KMS-11 (cell line): ENCODE results near the gene AKNAD1.

Source experiments
- H2AFZ ChIP-seq: fragments of 200-600 bp; sonication (generic); 2 replicates; pipeline ENCODE4 v1.6.1; 2016; ENCODE audit warnings: antibody characterized with exemption, mixed run types, low read depth
- H3K27ac ChIP-seq: fragments of 200-600 bp; sonication (generic); 2 replicates; pipeline ENCODE4 v1.6.1; 2016; ENCODE audit warnings: mild to moderate bottlenecking, mixed run types
- H3K27me3 ChIP-seq: fragments of 200-600 bp; sonication (generic); 2 replicates; pipeline ENCODE4 v1.6.1; 2017; ENCODE audit warnings: mild to moderate bottlenecking, low read depth, mixed run types, moderate library complexity; ENCODE audit not compliant: insufficient read depth
- H3K36me3 ChIP-seq: fragments of 200-600 bp; sonication (generic); 2 replicates; pipeline ENCODE4 v1.6.1; 2017; ENCODE audit warnings: mild to moderate bottlenecking, mixed run types; ENCODE audit not compliant: insufficient read depth
- H3K4me1 ChIP-seq: fragments of 200-600 bp; sonication (generic); 2 replicates; pipeline ENCODE4 v1.6.1; 2016; ENCODE audit warnings: mild to moderate bottlenecking, low read depth, mixed run types; ENCODE audit not compliant: poor library complexity, severe bottlenecking
- H3K4me2 ChIP-seq: fragments of 200-600 bp; sonication (generic); 2 replicates; pipeline ENCODE4 v1.7.0; 2016; ENCODE audit warnings: mild to moderate bottlenecking, mixed run types
- H3K4me3 ChIP-seq: fragments of 200-600 bp; sonication (generic); IDR thresholded peaks from 2 replicates; pipeline ENCODE4 v1.6.1; 2017; ENCODE audit warnings: low read depth, low read length, mixed read lengths; ENCODE audit not compliant: insufficient read depth
- H3K79me2 ChIP-seq: fragments of 200-600 bp; sonication (generic); 2 replicates; pipeline ENCODE4 v1.6.1; 2016; ENCODE audit warnings: low read depth, mixed run types; ENCODE audit not compliant: insufficient read depth
- H3K9ac ChIP-seq: fragments of 200-600 bp; sonication (generic); 2 replicates; pipeline ENCODE4 v1.6.1; 2016; ENCODE audit warnings: mild to moderate bottlenecking, mixed run types
- H4K20me1 ChIP-seq: fragments of 200-600 bp; sonication (generic); 2 replicates; pipeline ENCODE4 v1.6.1; 2016; ENCODE audit warnings: mild to moderate bottlenecking, mixed run types; ENCODE audit not compliant: insufficient read depth
- CTCF ChIP-seq: fragments of 200-600 bp; sonication (generic); conservative IDR thresholded peaks from 2 replicates; pipeline ENCODE4 v1.6.1; 2017; ENCODE audit warnings: low read depth, mild to moderate bottlenecking, antibody characterized with exemption, low read length, moderate library complexity, mixed read lengths

The AKNAD1 gene

GRCh38 chr1:108871050-108871724, 14.3 kb upstream of the AKNAD1 start:
- no peak overlapping the region for H3K27ac ChIP-seq
- no peak for TF ChIP-seq CTCF
- peaks cover 2% of the 10 kb centered on the region for H3K4me1 ChIP-seq
- no peak overlapping the region for H2AFZ ChIP-seq
- H4K20me1 ChIP-seq = no peaks in the 10 kb centered on the region
- H3K27me3 ChIP-seq = no peaks in the 10 kb centered on the region
- no peaks in the 10 kb centered on the region for H3K36me3 ChIP-seq
- no peak overlapping the region for H3K4me3 ChIP-seq
- H3K79me2 ChIP-seq = no peaks in the 10 kb centered on the region
- no peak overlapping the region for H3K4me2 ChIP-seq
- H3K9ac ChIP-seq = no peak overlapping the region

- H2AFZ ChIP-seq = no peak overlapping the region
- no peak overlapping the region for H3K4me2 ChIP-seq
- no peaks in the 10 kb centered on the region for H3K79me2 ChIP-seq
- peaks cover 11% of the 10 kb centered on the region for H3K4me1 ChIP-seq
- no peak overlapping the region for H3K4me3 ChIP-seq
- H3K27me3 ChIP-seq = no peaks in the 10 kb centered on the region
- no peak for TF ChIP-seq CTCF
- no peak overlapping the region for H3K27ac ChIP-seq
- H3K36me3 ChIP-seq = no peaks in the 10 kb centered on the region
- H3K9ac ChIP-seq = no peak overlapping the region
- H4K20me1 ChIP-seq = no peaks in the 10 kb centered on the region
These were observed 8.5 kb upstream of the AKNAD1 start for GRCh38 chr1:108865316-108865910.

GRCh38 chr1:108863984-108864383, 7.1 kb upstream of the AKNAD1 start:
- Histone ChIP-seq H3K9ac (no peak overlapping the region), H3K27me3 (no peaks in the 10 kb centered on the region), H3K4me3 (no peak overlapping the region), H2AFZ (no peak overlapping the region), H4K20me1 (no peaks in the 10 kb centered on the region), H3K36me3 (no peaks in the 10 kb centered on the region), H3K79me2 (no peaks in the 10 kb centered on the region), H3K27ac (no peak overlapping the region), H3K4me1 (peaks cover 11% of the 10 kb centered on the region), H3K4me2 (no peak overlapping the region)
- TF ChIP-seq CTCF = no peak

GRCh38 chr1:108862698-108863477, 6.0 kb upstream of the AKNAD1 start:
- Histone ChIP-seq H2AFZ (0 out of 2 replicates have a peak overlapping the region, but pooled peaks have one; percentile 38), H3K9ac (no peak overlapping the region), H3K4me3 (no peak overlapping the region), H3K36me3 (no peaks in the 10 kb centered on the region), H3K27me3 (no peaks in the 10 kb centered on the region), H3K4me1 (peaks cover 11% of the 10 kb centered on the region), H4K20me1 (no peaks in the 10 kb centered on the region), H3K27ac (no peak overlapping the region), H3K79me2 (no peaks in the 10 kb centered on the region), H3K4me2 (no peak overlapping the region)
- TF ChIP-seq CTCF = no peak
